Keratinocyte (primary cell): Measurements from ENCODE around the gene TAS2R13. TPM values are rescaled to one million over a fixed set of nuclear protein-coding genes. Genes with fewer than 3 reads are reported as not detected.

Source experiments
- DNase-seq: peaks from one replicate; pipeline ENCODE4 v3.0.0-alpha.2; 2011; ENCODE audit warnings: low read depth, missing footprints, low spot score
- FAIRE-seq: peaks from 2 replicates; lab custom pipeline; 2011; peaks lifted over from hg19 to GRCh38; lab: Jason Lieb, UNC
- H2AFZ ChIP-seq: 2 replicates; pipeline ENCODE4 v1.6.0; 2012; ENCODE audit warnings: low read length, control low read depth, inconsistent platforms; ENCODE audit not compliant: control insufficient read depth
- H3K27ac ChIP-seq: 2 replicates; pipeline ENCODE4 v1.5.1; 2011; ENCODE audit warnings: low read length; ENCODE audit not compliant: control insufficient read depth, insufficient read depth
- H3K27me3 ChIP-seq: 3 replicates; pipeline ENCODE4 v1.6.0; 2011; ENCODE audit warnings: low read length; ENCODE audit not compliant: control insufficient read depth, insufficient read depth; ENCODE audit errors: extremely low read depth
- H3K36me3 ChIP-seq, 2 experiments: 2 replicates in 1 of 2; 3 replicates in 1 of 2; pipeline ENCODE4 v1.5.1; 2011; ENCODE audit warnings: low read length in 2 of 2, mild to moderate bottlenecking in 1 of 2; ENCODE audit not compliant: control insufficient read depth in 2 of 2, insufficient read depth in 2 of 2; ENCODE audit errors: extremely low read depth in 1 of 2
- H3K4me1 ChIP-seq: 3 replicates; pipeline ENCODE4 v1.5.1; 2011; ENCODE audit warnings: low read length; ENCODE audit not compliant: control insufficient read depth, insufficient read depth; ENCODE audit errors: extremely low read depth
- H3K4me2 ChIP-seq: 3 replicates; pipeline ENCODE4 v1.6.0; 2011; ENCODE audit warnings: low read depth, low read length; ENCODE audit not compliant: control insufficient read depth, insufficient read depth; ENCODE audit errors: extremely low read depth
- H3K4me3 ChIP-seq, 3 experiments: fragments of 200-600 bp in 1 of 3; sonication (generic) in 1 of 3; 2 replicates in 2 of 3; 3 replicates in 1 of 3; pipeline ENCODE4 v1.5.1; 2011 to 2016; ENCODE audit warnings: low read length in 3 of 3, mild to moderate bottlenecking in 3 of 3, control low read depth in 2 of 3, inconsistent platforms in 1 of 3, low read depth in 1 of 3, mixed read lengths in 1 of 3, mixed run types in 1 of 3, moderate library complexity in 1 of 3; ENCODE audit not compliant: control insufficient read depth in 2 of 3, insufficient read depth in 2 of 3; ENCODE audit errors: extremely low read depth in 1 of 3
- H3K79me2 ChIP-seq: 2 replicates; pipeline ENCODE4 v1.6.0; 2012; ENCODE audit warnings: low read length; ENCODE audit not compliant: control insufficient read depth, insufficient read depth
- H3K9ac ChIP-seq: 3 replicates; pipeline ENCODE4 v1.6.0; 2011; ENCODE audit warnings: low read length; ENCODE audit not compliant: control insufficient read depth, insufficient read depth; ENCODE audit errors: extremely low read depth
- H3K9me1 ChIP-seq: 3 replicates; pipeline ENCODE4 v1.6.0; 2011; ENCODE audit warnings: low read length; ENCODE audit not compliant: control insufficient read depth, insufficient read depth; ENCODE audit errors: extremely low read depth
- H3K9me3 ChIP-seq: 2 replicates; pipeline ENCODE4 v1.5.1; 2012; ENCODE audit warnings: low read depth, low read length; ENCODE audit not compliant: control insufficient read depth
- H4K20me1 ChIP-seq: 3 replicates; pipeline ENCODE4 v1.6.0; 2011; ENCODE audit warnings: low read length; ENCODE audit not compliant: control insufficient read depth, insufficient read depth; ENCODE audit errors: extremely low read depth
- EZH2 ChIP-seq: IDR thresholded peaks from one replicate; pipeline ENCODE4 v1.6.1; 2012; ENCODE audit warnings: inconsistent platforms, mild to moderate bottlenecking, low read length, moderate library complexity
- dilution Hi-C: fragments of 300-500 bp; cut with MboI; formaldehyde crosslinking; loops from one replicate; pipeline ENCODE4 v1.7.0; 2020; ENCODE audit warnings: low sequenced_read_pairs; ENCODE audit not compliant: extremely low pct_ligation_motif_present
- polyA plus RNA-seq, 5 experiments: library from polyadenylated mRNA; depleted of rRNA in 3 of 5; stranded (reverse) in 3 of 5; stranded (forward) in 1 of 5; unstranded in 1 of 5; fragments of >200 nt; gene quantifications; 1 replicate in 1 of 5; 2 replicates in 3 of 5; 3 replicates in 1 of 5; pipeline versions ENCODE4 v1.2.1 to v1.2.3, GENCODE V29; 2011 to 2012; ENCODE audit warnings: missing spikeins in 2 of 5, low read depth in 1 of 5, low replicate concordance in 1 of 5
- TF ChIP-seq, protein P1 (sequence below), 3 experiments: IDR thresholded peaks in 1 of 3; conservative IDR thresholded peaks in 1 of 3; optimal IDR thresholded peaks in 1 of 3; 2 replicates in 2 of 3; 3 replicates in 1 of 3; pipeline versions ENCODE3 to v1.5.1; 2011; ENCODE audit warnings: low read length in 3 of 3, mild to moderate bottlenecking in 3 of 3, moderate library complexity in 2 of 3, control low read depth in 1 of 3, inconsistent platforms in 1 of 3; ENCODE audit not compliant: insufficient read depth in 2 of 3; ENCODE audit errors: extremely low read depth in 1 of 3

The TAS2R13 gene
- polyA plus RNA-seq, 1 donor (not counting 4 experiments of a cell fraction or from before 2014, with no cell fraction given) = 0.14 TPM

DNA sequence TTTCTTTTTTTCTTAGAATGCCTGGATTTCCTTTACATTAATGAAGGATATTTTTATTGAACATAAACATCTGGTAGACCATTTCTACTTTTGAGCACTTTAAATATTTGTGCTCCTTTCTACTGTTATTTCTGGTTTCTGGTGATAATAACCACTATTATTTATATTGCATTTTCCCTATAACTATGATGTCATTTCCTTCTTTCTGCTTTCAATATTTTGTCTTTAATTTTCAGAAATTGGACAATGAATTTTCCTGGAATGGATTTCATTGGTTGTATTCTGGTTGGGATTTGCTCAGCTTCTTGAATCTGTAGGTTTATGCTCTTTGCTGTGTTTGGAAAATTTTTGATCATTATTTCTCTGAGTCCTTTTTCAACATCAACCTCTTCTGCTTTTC is 20.1 kb downstream of the TAS2R13 start:
- Histone ChIP-seq H3K9ac (no peak overlapping the region), H3K27me3 (no peaks in the 10 kb centered on the region), H3K4me1 (no peaks in the 10 kb centered on the region), H3K4me3 (no peak overlapping the region), H3K79me2 (no peaks in the 10 kb centered on the region), H2AFZ (no peak overlapping the region), H3K9me3 (no peaks in the 10 kb centered on the region), H3K36me3 (no peaks in the 10 kb centered on the region), H4K20me1 (no peaks in the 10 kb centered on the region), H3K9me1 (no peaks in the 10 kb centered on the region), H3K4me2 (no peak overlapping the region), H3K27ac (no peak overlapping the region)
- no peak for DNase-seq
- dilution Hi-C loops = no loop called here
- FAIRE-seq = no peak
- TF ChIP-seq EZH2 = no peak
- TF ChIP-seq, protein P1, sequence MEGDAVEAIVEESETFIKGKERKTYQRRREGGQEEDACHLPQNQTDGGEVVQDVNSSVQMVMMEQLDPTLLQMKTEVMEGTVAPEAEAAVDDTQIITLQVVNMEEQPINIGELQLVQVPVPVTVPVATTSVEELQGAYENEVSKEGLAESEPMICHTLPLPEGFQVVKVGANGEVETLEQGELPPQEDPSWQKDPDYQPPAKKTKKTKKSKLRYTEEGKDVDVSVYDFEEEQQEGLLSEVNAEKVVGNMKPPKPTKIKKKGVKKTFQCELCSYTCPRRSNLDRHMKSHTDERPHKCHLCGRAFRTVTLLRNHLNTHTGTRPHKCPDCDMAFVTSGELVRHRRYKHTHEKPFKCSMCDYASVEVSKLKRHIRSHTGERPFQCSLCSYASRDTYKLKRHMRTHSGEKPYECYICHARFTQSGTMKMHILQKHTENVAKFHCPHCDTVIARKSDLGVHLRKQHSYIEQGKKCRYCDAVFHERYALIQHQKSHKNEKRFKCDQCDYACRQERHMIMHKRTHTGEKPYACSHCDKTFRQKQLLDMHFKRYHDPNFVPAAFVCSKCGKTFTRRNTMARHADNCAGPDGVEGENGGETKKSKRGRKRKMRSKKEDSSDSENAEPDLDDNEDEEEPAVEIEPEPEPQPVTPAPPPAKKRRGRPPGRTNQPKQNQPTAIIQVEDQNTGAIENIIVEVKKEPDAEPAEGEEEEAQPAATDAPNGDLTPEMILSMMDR (optimal IDR thresholded peaks at IDR 0.05 in 1 of 3, IDR thresholded peaks at IDR 0.05 in 1 of 3, conservative IDR thresholded peaks at IDR 0.05 in 1 of 3; ENCODE audit: extremely low read depth in 1 of 3, insufficient read depth in 2 of 3, low read length in 3 of 3) = no peak

- no peaks in the 10 kb centered on the region for H3K9me3 ChIP-seq
- no peak within 1 kb of the TSS for H3K4me2 ChIP-seq
- no peak within 1 kb of the TSS for H3K27ac ChIP-seq
- no peaks in the 10 kb centered on the region for H3K79me2 ChIP-seq
- dilution Hi-C loops = no loop called here
- no peak for FAIRE-seq
- no peaks in the 10 kb centered on the region for H3K9me1 ChIP-seq
- H3K36me3 ChIP-seq = no peaks in the 10 kb centered on the region
- H3K27me3 ChIP-seq = no peaks in the 10 kb centered on the region
- no peak within 1 kb of the TSS for H2AFZ ChIP-seq
- H3K4me3 ChIP-seq = no peak within 1 kb of the TSS
- H4K20me1 ChIP-seq = no peaks in the 10 kb centered on the region
- TF ChIP-seq, protein P1 (optimal IDR thresholded peaks at IDR 0.05 in 1 of 3, IDR thresholded peaks at IDR 0.05 in 1 of 3, conservative IDR thresholded peaks at IDR 0.05 in 1 of 3; ENCODE audit: extremely low read depth in 1 of 3, insufficient read depth in 2 of 3, low read length in 3 of 3) = no peak
- no peak for TF ChIP-seq EZH2
- DNase-seq = no peak
- no peak within 1 kb of the TSS for H3K9ac ChIP-seq
- no peaks in the 10 kb centered on the region for H3K4me1 ChIP-seq
Observed at GRCh38 chr12:10884086-10884725, 25.2 kb downstream of the TAS2R13 start, which contains the start of gene PRH1. Gene PRH1, minus strand, starts transcription at chr12:10884255. Its CDS starts 38 bp downstream, at chr12:10884217.
